Naive thymus-derived CD4-positive, alpha-beta T cell (primary cell): ENCODE measurements around the gene ATE1. TPM values are rescaled to one million over a fixed set of nuclear protein-coding genes. Genes with fewer than 3 reads are reported as not detected.

Source experiments
- ATAC-seq: fragments of 150-1000 bp; cut with Tn5 transposase; 2 replicates; pipeline ENCODE4 v1.10.0; 2021; ENCODE audit warnings: mild to moderate bottlenecking, moderate library complexity
- CTCF ChIA-PET: fragments of 350-600 bp; sonication (Branson Sonifier 250); formaldehyde crosslinking; loops from one replicate; lab custom pipeline; 2021; ENCODE audit warnings: antibody characterized with exemption; lab: Charles Lee
- POLR2A ChIA-PET: fragments of 350-600 bp; sonication (Branson Sonifier 250); formaldehyde crosslinking; loops from one replicate; lab custom pipeline; 2021; ENCODE audit warnings: antibody characterized with exemption, inconsistent platforms; lab: Charles Lee
- DNase-seq, 9 donors: peaks; one replicate each; pipeline versions ENCODE4 v3.0.0 to v3.0.0-alpha.2; 2020 to 2022; ENCODE audit warnings: mixed read lengths in 1 of 9
- H3K27ac ChIP-seq: one replicate; pipeline ENCODE4 v1.7.0; 2013; ENCODE audit warnings: mild to moderate bottlenecking, low read depth, low read length, moderate library complexity
- H3K27me3 ChIP-seq, 2 donors: one replicate each; pipeline ENCODE4 v1.7.0; 2013; ENCODE audit warnings: low read length in 2 of 2, mild to moderate bottlenecking in 2 of 2, moderate library complexity in 2 of 2; ENCODE audit not compliant: control insufficient read depth in 2 of 2, insufficient read depth in 2 of 2
- H3K36me3 ChIP-seq, 3 experiments: 1 replicate in 2 of 3; 2 replicates in 1 of 3; pipeline ENCODE4 v1.7.0; 2013; ENCODE audit warnings: low read length in 3 of 3, mild to moderate bottlenecking in 3 of 3, moderate library complexity in 1 of 3; ENCODE audit not compliant: insufficient read depth in 3 of 3, control insufficient read depth in 2 of 3
- H3K4me1 ChIP-seq, 2 donors: one replicate each; pipeline ENCODE4 v1.7.0; 2013; ENCODE audit warnings: low read length in 2 of 2, mild to moderate bottlenecking in 2 of 2, moderate library complexity in 1 of 2; ENCODE audit not compliant: control insufficient read depth in 2 of 2, insufficient read depth in 2 of 2
- H3K4me3 ChIP-seq: 2 replicates; pipeline ENCODE4 v1.7.0; 2013; ENCODE audit warnings: mild to moderate bottlenecking, low read length
- H3K9me3 ChIP-seq, 3 experiments: 1 replicate in 2 of 3; 2 replicates in 1 of 3; pipeline ENCODE4 v1.7.0; 2013; ENCODE audit warnings: low read length in 3 of 3; ENCODE audit not compliant: control insufficient read depth in 2 of 3
- H3K27ac Mint-ChIP-seq, 9 donors: one replicate each; pipeline ENCODE4 v1.8.0; 2020 to 2022; ENCODE audit warnings: mixed read lengths in 9 of 9, mild to moderate bottlenecking in 8 of 9, moderate library complexity in 5 of 9, inconsistent platforms in 2 of 9
- H3K27me3 Mint-ChIP-seq, 5 donors: one replicate each; pipeline ENCODE4 v1.8.0; 2021 to 2022; ENCODE audit warnings: mixed read lengths in 5 of 5, mild to moderate bottlenecking in 1 of 5
- H3K36me3 Mint-ChIP-seq, 5 donors: one replicate each; pipeline ENCODE4 v1.8.0; 2020 to 2022; ENCODE audit warnings: mixed read lengths in 5 of 5, mild to moderate bottlenecking in 3 of 5, inconsistent platforms in 1 of 5
- H3K4me1 Mint-ChIP-seq, 7 donors: one replicate each; pipeline ENCODE4 v1.8.0; 2020 to 2022; ENCODE audit warnings: mixed read lengths in 7 of 7, mild to moderate bottlenecking in 3 of 7, inconsistent platforms in 1 of 7
- H3K4me3 Mint-ChIP-seq, 10 donors: one replicate each; pipeline ENCODE4 v1.8.0; 2020 to 2022; ENCODE audit warnings: mild to moderate bottlenecking in 10 of 10, mixed read lengths in 10 of 10, moderate library complexity in 6 of 10, inconsistent platforms in 2 of 10
- H3K9me3 Mint-ChIP-seq, 11 donors: one replicate each; pipeline ENCODE4 v1.8.0; 2020 to 2022; ENCODE audit warnings: mixed read lengths in 11 of 11, mild to moderate bottlenecking in 4 of 11, inconsistent platforms in 1 of 11, moderate library complexity in 1 of 11
- intact Hi-C, 2 donors: fragments of 100-400 bp; cut with micrococcal nuclease; formaldehyde crosslinking; loops; one replicate each; pipeline ENCODE4 v1.15.1; 2023
- polyA plus RNA-seq, 2 donors: library from polyadenylated mRNA; unstranded; fragments of 300-500 nt; fragmentation: Illumina TruSeq; gene quantifications; one replicate each; pipeline ENCODE4 v1.2.3, GENCODE V29; 2021
- total RNA-seq, 6 experiments: library from RNA in 5 of 6; stranded (reverse) in 5 of 6; gene quantifications; 1 replicate in 5 of 6; 2 replicates in 1 of 6; pipeline ENCODE4 v1.2.3 and lab custom pipeline; 2021 to 2026

Gene ATE1
- total and polyA plus RNA-seq, 7 experiments from 2014 or later, result 22.4 to 29.9 (median 26.2) TPM

DNA sequence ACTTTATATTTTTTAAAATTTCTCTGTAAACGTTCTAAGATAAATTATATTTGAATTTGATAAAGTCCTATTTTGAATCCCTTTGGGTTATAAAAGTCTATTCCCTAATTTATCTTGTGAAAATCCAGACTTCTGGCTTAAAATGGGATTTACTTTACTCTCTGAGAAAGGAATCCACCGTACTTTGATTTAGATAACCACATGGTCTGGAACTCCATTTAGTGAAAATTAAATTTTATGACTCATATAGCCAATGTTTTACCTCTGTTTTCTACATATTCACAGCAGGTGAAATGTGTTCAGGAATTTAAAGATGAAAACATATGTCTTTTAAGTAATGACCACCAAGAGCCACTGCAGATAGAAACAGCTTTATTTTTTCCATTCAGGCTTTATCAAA lies 187.8 kb downstream of the ATE1 start:
- DNase-seq (no peak), ATAC-seq (no peak)
- no peaks in the 10 kb centered on the region for H3K9me3 Mint-ChIP-seq
- no peak overlapping the region for H3K27ac ChIP-seq
- H3K27me3 Mint-ChIP-seq, result peaks cover 3 to 34% (median 18%) of the 10 kb centered on the region in 5 donors
- H3K36me3 Mint-ChIP-seq, result peaks cover 0 to 31% (median 14%) of the 10 kb centered on the region in 5 donors
- no peak overlapping the region for H3K4me3 Mint-ChIP-seq
- no peaks in the 10 kb centered on the region for H3K9me3 ChIP-seq
- POLR2A ChIA-PET, result no interaction called here
- H3K4me3 ChIP-seq, result no peak overlapping the region
- intact Hi-C loops, result no loop called here
- no peak overlapping the region for H3K27ac Mint-ChIP-seq
- H3K27me3 ChIP-seq, result peaks cover 0 to 3% of the 10 kb centered on the region in 2 donors
- CTCF ChIA-PET, result interaction anchor here (0.7 kb wide), 1 partner anchor 47 kb away, joined by 3 read pairs; no protein-coding TSS in a partner anchor
- peaks cover 0 to 18% (median 5%) of the 10 kb centered on the region in 7 donors for H3K4me1 Mint-ChIP-seq
- H3K4me1 ChIP-seq, result peaks cover 0 to 5% of the 10 kb centered on the region in 2 donors
- H3K36me3 ChIP-seq, result peaks cover 0 to 7% (median 0%) of the 10 kb centered on the region in 3 experiments

DNA sequence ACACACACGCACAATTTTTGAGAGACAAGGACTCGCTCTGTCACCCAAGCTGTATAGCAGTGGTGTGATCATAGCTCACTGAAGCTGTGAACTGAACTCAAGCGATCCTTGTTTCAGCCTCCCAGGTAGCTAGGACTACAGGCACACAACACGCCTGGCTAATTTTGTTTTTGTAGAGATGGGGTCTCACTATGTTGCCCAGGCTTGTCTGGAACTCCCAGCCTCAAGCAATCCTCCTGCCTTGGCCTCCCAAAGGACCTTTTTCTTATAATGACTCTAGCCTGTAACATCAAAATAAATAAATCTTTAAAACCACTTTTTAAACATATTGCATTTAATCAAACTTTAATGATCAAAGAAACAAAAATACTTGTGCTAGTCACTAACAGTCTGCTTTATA lies 188.7 kb downstream of the ATE1 start:
- H3K27ac Mint-ChIP-seq, result no peak overlapping the region
- H3K27me3 Mint-ChIP-seq, result peaks cover 6 to 34% (median 23%) of the 10 kb centered on the region in 5 donors
- Histone ChIP-seq H3K36me3 (peaks cover 0 to 7% (median 0%) of the 10 kb centered on the region in 3 experiments), H3K9me3 (no peaks in the 10 kb centered on the region), H3K27me3 (peaks cover 0 to 3% of the 10 kb centered on the region in 2 donors), H3K27ac (no peak overlapping the region), H3K4me3 (no peak overlapping the region), H3K4me1 (peaks cover 0 to 5% of the 10 kb centered on the region in 2 donors)
- DNase-seq (no peak), ATAC-seq (no peak)
- H3K4me1 Mint-ChIP-seq, result peaks cover 0 to 18% (median 5%) of the 10 kb centered on the region in 7 donors
- peaks cover 0 to 22% (median 10%) of the 10 kb centered on the region in 5 donors for H3K36me3 Mint-ChIP-seq
- intact Hi-C loops, result loop anchor here in 1 of 2 donors (5.0 kb wide), 1 partner anchor 163 kb away; no protein-coding TSS in a partner anchor
- POLR2A ChIA-PET, result no interaction called here
- no peak overlapping the region for H3K4me3 Mint-ChIP-seq
- CTCF ChIA-PET, result no interaction called here
- no peaks in the 10 kb centered on the region for H3K9me3 Mint-ChIP-seq

DNA sequence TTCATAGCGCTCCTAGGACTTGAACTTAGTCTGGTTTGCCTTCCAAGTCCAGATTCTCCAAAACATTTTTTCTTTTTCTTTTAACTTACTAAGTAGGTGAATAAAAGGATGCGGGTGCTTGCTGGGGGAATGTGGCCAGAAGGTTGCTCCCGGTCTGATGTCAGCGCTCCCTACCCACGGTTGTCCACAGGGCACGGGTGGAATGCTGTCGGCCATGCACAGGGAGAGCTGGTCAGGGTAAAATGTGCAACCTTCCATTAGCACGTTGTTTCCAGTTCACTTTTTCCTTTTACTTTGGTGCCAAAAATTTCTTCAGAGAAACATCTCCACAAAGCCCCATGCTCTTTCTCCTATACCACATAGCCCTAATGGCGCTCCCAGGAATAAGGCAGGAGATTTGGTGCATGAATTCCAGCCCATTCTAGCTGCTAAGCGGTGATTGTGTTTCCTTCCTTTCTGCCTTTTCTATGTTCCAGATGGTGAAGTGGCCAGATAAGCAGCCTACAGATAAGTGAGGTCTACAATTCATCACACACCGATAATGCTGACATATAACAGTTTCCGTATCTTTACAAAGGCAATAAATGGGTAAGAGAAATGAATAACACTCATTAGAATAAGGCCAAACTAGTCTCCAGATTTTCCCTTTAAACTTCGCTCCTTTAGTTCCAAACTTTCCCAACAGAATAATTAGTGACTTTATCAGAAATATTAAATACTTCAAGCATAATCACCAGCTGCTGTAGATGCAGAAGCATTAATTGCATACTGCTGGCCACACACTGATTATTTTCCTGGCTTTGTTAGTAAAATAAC lies 191.3 kb downstream of the ATE1 start:
- CTCF ChIA-PET, result no interaction called here
- Mint-ChIP-seq H3K36me3 (peaks cover 0 to 5% (median 5%) of the 10 kb centered on the region in 5 donors), H3K9me3 (no peaks in the 10 kb centered on the region), H3K4me3 (no peak overlapping the region), H3K27me3 (peaks cover 11 to 34% (median 29%) of the 10 kb centered on the region in 5 donors), H3K27ac (no peak overlapping the region), H3K4me1 (peaks cover 0 to 18% (median 5%) of the 10 kb centered on the region in 7 donors)
- ATAC-seq (no peak), DNase-seq (no peak)
- no peaks in the 10 kb centered on the region for H3K36me3 ChIP-seq
- H3K27me3 ChIP-seq, result peaks cover 0 to 3% of the 10 kb centered on the region in 2 donors
- no peaks in the 10 kb centered on the region for H3K9me3 ChIP-seq
- intact Hi-C loops, result loop anchor here in 1 of 2 donors (5.0 kb wide), 1 partner anchor 166 kb away; no protein-coding TSS in a partner anchor
- no peak overlapping the region for H3K4me3 ChIP-seq
- peaks cover 0 to 5% of the 10 kb centered on the region in 2 donors for H3K4me1 ChIP-seq
- no peak overlapping the region for H3K27ac ChIP-seq
- POLR2A ChIA-PET, result no interaction called here

DNA sequence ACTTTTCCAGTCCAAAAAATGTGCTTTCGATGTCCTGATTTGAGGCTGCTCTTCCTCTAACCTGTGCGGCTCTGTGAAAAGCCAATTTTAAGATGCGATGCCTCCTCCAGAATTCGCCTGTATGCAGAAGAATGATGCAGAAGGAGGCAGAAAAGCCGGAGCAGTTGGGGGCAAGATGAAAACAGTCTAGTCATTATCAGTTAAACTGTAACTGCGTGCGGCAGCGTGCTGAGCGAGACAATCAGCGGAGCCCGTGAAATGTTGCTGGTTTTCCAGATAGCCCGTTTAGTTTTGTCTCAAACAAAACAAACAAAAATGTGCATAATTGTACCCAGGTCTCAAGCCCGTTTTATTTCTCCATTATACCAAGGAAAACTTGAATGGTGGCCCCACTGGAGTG lies 192.6 kb downstream of the ATE1 start:
- Mint-ChIP-seq H3K4me3 (no peak overlapping the region), H3K36me3 (no peaks in the 10 kb centered on the region), H3K4me1 (peaks cover 0 to 18% (median 5%) of the 10 kb centered on the region in 7 donors), H3K27ac (no peak overlapping the region), H3K27me3 (peaks cover 11 to 36% (median 31%) of the 10 kb centered on the region in 5 donors), H3K9me3 (peaks cover 0 to under 1% (median 0%) of the 10 kb centered on the region in 11 donors)
- Histone ChIP-seq H3K9me3 (no peaks in the 10 kb centered on the region), H3K36me3 (no peaks in the 10 kb centered on the region), H3K4me3 (no peak overlapping the region), H3K4me1 (peaks cover 0 to 5% of the 10 kb centered on the region in 2 donors), H3K27me3 (peaks cover 0 to 3% of the 10 kb centered on the region in 2 donors), H3K27ac (no peak overlapping the region)
- ATAC-seq, result no peak
- DNase-seq, result no peak
- intact Hi-C loops, result loop anchor here (2.0 to 5.0 kb wide), 2 partner anchors 167 to 792 kb away; no protein-coding TSS in a partner anchor
- ChIA-PET POLR2A (no interaction called here), CTCF (no interaction called here)

DNA sequence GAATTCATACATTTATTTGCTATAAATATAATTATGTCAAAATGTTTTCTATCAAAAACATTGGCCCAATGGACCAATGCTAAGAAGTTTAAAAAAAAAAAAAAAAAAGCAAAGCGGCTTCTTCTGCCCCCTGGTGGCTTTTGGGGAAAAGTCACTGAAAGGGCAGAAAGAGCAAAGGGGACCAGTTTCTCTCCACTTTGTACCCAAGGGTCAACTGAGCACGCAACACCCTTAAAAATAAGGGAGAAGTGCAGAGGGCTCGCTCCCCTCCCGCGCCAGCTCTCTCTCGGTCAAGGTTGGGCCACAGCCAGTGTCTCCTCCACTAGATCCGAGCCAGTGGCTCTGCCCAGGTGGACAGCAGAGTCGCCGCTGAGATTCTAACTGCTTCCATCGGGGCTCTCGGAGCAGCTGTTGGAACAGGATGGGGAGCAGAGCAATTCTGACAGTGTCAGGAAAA lies 193.2 kb downstream of the ATE1 start:
- Mint-ChIP-seq H3K27me3 (peaks cover 11 to 36% (median 31%) of the 10 kb centered on the region in 5 donors), H3K27ac (no peak overlapping the region), H3K4me1 (peaks cover 0 to 18% (median 5%) of the 10 kb centered on the region in 7 donors), H3K4me3 (no peak overlapping the region), H3K36me3 (no peaks in the 10 kb centered on the region), H3K9me3 (peaks cover 0 to 4% (median 0%) of the 10 kb centered on the region in 11 donors)
- no peak for ATAC-seq
- no peak for DNase-seq
- Histone ChIP-seq H3K27me3 (peaks cover 0 to 3% of the 10 kb centered on the region in 2 donors), H3K27ac (no peak overlapping the region), H3K36me3 (no peaks in the 10 kb centered on the region), H3K9me3 (no peaks in the 10 kb centered on the region), H3K4me1 (peaks cover 0 to 5% of the 10 kb centered on the region in 2 donors), H3K4me3 (no peak overlapping the region)
- intact Hi-C loops, result loop anchor here (1.0 to 5.0 kb wide), 3 partner anchors 168 to 792 kb away; no protein-coding TSS in a partner anchor
- CTCF ChIA-PET, result no interaction called here
- POLR2A ChIA-PET, result no interaction called here

DNA sequence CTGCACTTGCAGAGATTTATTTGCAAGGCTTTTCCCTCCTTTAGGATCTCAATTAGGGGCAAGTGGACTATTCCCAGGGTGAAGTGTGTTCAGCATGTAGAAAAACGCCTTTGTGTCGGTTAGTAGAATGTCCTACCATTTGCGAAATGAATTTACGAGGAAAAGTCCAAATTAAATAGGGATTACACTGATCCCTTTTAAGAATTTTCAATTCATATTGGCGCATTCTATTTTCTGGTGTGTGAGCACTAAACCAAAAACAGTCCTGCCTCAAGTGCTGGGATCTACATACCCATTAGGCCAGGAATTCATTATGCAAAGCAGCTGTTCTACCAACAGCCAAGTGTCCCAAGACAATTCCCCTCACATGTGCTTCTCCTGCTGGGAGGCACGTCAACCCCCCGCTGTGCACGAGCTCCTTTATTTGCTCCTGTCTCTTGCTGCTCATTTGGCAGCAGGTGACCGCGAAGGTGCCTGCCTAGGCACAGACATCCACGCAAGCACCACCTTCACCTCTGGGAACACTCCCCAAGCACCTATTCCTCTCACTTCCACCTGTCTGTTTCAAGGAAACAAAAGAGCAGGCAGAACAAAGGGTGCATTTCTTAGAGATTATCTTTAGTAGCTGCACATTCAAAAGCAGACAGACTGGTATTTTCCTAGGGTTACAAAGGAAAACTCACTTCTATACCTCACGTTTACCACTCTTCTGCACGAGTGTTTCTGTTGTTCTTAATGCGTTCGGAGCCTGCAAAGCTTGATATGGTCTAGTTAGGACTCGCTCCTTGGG lies 195.0 kb downstream of the ATE1 start:
- H3K36me3 Mint-ChIP-seq, result no peaks in the 10 kb centered on the region
- intact Hi-C loops, result no loop called here
- Histone ChIP-seq H3K27me3 (peaks cover 0 to 3% of the 10 kb centered on the region in 2 donors), H3K4me3 (no peak overlapping the region), H3K36me3 (no peaks in the 10 kb centered on the region), H3K27ac (no peak overlapping the region), H3K9me3 (no peaks in the 10 kb centered on the region), H3K4me1 (no peaks in the 10 kb centered on the region)
- DNase-seq, result no peak
- POLR2A ChIA-PET, result no interaction called here
- H3K4me3 Mint-ChIP-seq, result no peak overlapping the region
- peaks cover 0 to 10% (median 5%) of the 10 kb centered on the region in 7 donors for H3K4me1 Mint-ChIP-seq
- no peak for ATAC-seq
- peaks cover 0 to 4% (median 0%) of the 10 kb centered on the region in 11 donors for H3K9me3 Mint-ChIP-seq
- no peak overlapping the region for H3K27ac Mint-ChIP-seq
- CTCF ChIA-PET, result interaction anchor here (0.7 kb wide), 1 partner anchor 11 kb away, joined by 6 read pairs; no protein-coding TSS in a partner anchor
- H3K27me3 Mint-ChIP-seq, result peaks cover 11 to 37% (median 24%) of the 10 kb centered on the region in 5 donors
